GM21825 (cell line): ENCODE data around the gene TRAPPC10.

Experiments
- ATAC-seq: cut with Tn5 transposase; IDR thresholded peaks from one replicate; pipeline ENCODE4 v1.9.1; 2021; ENCODE audit warnings: mild to moderate bottlenecking, moderate library complexity; ENCODE audit not compliant: unreplicated experiment

TRAPPC10 gene

DNA sequence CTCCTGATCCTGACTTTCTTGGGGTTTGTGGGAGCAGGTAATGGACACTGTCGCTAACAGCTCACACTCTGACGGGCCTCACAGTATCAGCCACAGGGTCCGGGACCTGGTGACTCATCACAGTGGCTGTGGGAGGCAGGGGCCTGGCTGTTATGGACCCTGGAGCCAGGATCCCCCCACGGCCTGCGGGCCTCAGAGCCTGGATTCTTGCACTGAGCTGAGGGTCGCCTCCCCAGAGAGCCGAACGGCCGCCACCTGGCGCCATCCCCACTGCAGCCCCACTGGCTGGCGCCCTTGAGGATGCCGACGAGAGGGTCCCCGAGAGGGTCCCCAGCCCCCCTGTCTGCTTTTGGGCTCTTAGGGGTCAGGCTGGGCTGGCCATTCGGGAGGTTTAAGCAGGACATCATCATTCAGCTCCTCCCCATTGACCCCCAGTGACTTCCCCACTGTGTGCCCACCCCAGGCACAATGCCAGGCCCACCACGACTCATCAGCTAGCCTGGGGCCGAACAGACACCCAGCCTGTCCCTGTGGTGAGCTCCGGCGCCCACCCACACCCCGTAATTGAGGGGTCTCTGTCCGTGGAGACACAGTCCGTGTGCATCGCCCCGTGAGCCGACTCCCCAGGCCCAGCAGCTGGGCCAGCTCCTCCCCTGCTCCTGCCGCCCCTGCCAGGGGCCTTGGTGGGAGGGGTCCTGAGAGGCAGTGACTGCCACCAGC is 30.8 kb upstream of the TRAPPC10 start:
- ATAC-seq = no peak

DNA sequence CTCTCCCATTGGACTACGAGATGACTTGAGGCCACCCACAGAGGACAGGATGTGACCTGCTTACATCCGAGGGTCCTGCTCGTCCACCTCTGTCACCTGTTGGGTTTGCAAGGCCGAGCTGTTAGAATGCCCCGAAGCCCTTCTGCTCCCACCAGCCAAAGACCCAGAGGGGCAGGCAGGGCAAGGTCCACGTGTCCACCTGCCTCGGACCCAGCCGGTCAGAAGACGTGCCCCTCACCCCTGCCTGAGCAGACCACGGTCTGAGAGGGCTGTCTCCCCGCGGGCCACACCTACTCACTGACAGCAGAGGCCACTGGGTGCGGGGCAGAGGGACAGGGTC is 30.3 kb upstream of the TRAPPC10 start:
- ATAC-seq = no peak

DNA sequence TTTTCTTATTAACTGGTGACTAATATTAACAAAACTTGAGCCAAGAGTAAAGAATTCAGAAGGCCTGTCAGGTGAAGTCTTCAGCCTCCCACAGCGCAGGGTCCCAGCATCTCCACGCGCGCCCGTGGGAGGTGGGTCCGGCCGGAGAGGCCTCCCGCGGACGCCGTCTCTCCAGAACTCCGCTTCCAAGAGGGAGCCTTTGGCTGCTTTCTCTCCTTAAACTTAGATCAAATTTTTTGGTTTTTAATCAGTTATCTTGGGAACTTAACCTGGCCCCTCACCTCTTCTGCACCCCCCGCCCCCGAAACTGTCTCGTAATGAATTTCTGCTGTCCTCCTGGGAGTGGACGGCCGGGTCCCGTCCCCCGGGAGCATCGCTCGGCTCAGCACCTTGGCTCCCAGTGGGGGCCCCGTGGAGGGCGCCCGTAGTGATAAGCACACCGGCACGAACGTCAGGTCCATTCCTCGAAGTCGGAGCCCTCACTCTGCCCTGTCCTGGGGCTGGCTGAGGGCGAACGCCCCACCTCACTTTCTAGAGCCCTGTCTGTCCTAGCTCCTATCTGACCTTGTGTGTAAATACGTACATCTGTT is 29.5 kb upstream of the TRAPPC10 start:
- no peak for ATAC-seq

DNA sequence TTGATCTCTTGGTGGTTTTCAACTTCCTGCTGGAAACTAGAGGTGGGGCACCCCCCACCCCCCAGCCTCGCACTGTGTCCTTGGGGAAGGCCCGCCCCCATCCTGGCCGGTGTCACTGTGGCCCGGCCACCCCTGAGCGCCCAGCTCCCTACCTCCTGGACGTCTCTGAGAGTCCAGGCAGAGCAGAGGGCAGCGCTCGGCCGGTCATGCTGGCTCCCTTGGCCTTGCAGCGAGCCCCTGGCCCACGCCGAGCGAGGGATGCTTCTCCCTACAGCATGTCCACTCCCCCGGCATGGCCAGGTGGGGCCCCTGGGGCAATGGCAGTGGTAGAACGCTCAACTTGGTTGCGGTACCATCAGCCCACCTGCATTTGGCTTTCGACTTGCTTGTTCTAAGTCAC is 28.7 kb upstream of the TRAPPC10 start:
- no peak for ATAC-seq

DNA sequence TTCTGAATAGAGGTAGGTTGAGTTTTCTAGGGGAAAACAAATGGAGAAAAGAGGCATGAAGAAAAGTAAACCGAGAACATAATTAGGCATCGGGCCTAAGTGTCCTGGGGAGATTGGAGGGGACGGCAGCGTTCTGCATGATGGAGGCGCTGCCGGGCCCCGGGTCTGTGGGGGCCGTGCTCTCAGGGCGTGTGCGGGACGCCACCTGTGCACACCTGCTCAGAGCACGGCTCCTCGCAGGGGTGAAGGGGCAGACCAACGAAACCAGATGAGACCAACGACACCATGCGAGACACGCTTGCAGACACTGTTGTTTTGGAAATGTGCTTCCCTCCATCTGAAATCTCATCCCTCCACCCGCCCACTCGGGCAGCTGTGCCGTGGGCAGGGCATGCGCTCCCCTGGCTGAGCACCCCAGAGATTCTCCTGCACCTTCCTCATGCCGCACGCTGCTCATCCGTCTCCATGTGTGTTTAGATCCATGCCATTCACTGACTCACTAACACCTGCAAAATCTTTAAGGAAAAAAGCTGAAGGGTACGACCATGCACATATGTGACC is 28.2 kb upstream of the TRAPPC10 start:
- ATAC-seq = no peak

DNA sequence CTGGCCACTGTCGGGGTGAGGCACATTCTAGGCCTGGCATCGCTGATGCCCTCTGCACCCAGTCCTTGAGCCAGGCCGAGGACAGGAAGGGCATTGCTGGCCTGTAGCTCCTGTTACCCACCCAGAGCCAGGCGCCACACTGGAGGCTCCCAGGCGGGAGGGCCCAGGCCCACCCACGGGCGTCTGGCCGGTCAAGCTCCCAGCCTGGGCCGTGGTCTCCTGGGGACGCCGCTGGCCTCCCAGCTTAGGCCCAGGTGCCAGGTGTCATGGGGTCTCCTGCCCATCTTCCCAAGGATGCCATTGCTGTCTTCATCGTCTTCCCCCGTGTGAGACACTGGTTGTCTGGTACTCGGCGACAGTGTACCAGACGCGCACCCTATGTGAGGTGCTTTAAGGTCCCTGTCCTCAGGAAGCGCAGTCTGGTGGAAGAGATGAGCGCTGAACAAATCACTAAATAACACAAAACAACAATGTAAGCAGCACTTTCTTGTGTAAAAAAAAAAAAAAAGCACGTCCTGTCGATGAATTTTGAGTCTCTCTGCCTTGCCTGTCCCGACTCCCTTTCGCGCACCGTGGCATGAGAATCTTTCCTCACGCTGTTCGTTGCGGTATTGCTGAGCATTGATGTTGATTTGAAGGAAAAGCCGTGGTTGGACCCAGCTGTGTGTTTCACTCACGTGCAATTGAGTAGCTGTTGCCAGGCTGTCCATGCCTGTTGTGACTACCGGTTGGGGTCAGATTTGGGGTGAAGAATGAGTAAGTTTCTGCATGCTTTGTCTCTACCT is 27.0 kb upstream of the TRAPPC10 start:
- ATAC-seq = no peak

DNA sequence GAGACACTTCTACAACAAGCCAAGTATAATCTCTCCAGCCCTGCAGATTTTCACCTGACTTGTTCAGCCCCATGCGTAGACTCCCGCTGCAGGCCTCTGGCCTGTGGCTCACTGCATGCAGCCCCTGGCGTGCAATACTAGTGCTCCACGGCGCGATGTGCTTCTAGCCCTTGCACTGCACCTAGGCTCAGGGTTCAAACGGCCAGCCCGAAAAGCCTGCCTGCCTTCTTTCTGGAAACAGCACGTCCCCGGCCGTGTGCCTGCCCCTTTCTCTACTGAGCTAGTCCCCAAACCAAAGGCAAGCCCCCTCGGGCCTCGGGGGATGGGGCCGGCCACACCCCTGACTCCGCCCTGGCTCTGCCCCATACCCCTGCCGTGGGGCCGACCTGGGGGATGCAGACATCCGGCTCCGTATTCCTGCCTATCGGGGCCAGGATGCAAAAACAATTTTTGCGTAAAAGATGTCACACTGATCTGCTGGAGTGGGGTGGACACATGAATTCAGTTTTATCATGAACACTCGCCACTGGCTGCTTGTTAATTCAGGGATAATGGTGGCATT is 26.3 kb upstream of the TRAPPC10 start:
- ATAC-seq = no peak

DNA sequence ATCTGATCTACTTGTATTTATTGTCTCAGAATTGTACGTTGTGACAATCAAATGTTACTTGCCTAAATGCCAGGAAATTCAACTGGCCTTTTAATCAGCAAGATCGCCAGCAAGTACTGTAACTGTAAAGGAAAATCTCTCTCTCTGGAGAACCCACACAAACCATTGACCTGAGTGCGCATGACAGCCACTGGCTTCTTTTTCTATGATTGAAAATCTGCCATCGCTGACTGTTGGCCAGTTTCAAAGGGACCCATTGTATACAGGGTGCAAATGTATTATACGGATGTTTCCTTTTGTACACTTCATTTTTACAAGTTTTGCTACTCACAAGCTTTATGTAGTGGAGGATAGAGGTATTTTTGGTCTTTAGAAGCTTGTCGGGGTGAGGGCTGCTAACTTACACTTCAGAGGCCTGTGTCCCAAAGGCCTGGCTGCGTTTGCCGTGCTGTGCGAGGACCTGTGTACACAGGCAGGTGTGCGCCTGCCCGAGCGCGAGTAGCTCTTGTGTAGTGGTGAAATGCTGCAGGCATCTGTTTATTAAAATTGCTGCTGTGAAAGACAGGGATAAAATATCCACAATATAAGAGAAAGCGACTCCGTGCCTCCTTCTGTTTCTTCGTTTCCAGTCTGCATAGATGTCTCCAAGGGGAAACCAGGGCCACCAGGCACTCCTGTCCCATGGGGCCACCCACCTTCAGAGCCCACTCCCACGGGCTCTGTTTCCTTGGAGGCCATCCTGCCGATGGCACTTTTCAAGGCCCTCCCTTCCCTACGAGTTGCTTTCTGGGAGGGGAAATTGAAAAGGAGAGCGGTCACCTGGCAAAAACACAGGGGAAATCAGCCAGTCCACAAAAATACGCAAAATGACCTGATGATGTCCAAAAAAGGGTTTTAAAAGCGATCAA is 25.3 kb upstream of the TRAPPC10 start:
- ATAC-seq = no peak

DNA sequence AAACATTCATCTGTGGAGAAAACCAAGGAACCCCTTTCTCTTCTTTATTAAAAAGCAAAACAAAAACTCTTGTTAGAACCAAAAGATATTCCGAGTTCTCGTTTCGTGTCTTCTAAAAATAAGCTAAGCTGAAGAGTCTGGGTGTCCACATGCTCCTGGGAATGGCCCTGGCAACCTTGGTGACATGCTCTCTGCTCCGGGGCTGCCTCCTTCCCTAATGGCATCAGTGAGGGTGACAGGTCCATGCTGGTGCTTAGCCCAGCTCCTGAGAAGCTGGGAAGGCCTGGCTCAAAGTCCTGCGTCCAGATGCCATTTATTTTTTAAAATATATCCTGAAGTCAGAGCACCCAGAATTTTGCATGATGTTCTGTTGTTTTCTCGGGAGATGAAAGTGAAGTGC is 24.6 kb upstream of the TRAPPC10 start:
- no peak for ATAC-seq

DNA sequence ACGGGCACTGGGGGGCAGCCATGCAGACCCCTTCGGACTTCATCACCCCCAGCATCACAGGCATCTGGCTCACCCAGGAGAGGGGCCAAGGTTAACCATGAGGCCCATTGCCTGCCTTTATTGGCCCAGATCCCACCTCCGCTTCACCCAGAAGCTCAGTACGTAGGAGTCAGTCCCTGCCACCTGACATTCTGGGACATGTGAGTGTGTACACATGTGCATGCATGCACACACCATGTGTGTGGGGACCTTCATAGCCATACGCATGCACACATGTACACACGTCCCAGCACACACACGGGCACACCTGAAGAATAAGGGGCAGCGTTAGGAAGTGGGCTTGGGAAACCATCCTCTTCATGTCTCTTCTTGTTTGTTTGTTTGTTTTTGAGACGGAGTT is 24.1 kb upstream of the TRAPPC10 start:
- no peak for ATAC-seq

DNA sequence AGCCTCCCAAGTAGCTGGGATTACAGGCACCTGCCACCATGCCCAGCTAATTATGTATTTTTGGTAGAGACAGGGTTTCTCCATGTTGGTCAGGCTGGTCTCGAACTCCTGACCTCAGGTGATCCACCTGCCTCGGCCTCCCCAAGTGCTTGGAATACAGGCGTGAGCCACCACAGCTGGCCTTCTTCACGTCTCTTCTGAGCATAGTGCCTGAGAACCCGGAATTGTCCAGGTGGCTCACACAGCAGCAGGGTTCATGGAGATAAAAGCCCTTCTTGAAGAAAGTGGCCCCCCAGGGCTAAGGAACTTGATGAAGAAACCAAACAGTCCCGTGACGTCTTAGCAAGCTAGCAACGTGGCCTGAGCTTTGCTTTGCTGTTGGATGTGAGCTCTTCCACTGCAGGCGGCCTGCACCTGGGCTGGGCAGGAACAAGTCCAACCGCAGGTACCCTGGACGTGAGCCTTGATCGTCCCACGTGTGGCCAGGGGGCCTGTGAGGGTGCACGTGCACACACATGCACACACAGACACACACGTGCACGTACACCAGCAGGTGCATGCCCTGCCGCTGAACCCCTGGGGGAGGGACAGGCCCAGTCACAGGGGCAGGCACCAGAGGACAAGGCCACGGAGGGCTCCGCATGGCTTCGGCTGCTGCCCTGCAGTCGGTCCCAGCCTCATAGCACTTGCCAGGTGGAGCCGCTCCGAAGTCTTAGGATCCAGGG is 23.4 kb upstream of the TRAPPC10 start:
- ATAC-seq = no peak

DNA sequence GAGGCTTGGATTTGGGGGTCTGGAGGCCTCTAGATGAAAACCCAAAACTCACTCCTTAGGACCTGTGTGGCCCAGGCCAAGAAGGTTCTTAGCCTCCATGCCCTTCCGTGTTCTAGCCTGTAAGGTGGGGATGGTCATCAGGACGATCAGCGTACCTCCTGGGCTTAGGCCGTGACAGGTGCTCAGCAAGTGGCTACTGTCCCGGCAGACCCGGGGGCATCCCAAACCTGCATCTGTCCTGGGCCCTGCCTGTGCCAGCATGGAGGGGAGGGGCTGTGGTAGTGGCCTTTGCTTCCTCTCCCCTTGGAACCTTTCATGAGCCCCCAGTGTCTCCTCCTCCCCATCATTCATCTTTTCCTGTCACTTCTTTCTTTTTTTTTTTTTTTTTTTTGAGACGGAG is 22.7 kb upstream of the TRAPPC10 start:
- no peak for ATAC-seq

DNA sequence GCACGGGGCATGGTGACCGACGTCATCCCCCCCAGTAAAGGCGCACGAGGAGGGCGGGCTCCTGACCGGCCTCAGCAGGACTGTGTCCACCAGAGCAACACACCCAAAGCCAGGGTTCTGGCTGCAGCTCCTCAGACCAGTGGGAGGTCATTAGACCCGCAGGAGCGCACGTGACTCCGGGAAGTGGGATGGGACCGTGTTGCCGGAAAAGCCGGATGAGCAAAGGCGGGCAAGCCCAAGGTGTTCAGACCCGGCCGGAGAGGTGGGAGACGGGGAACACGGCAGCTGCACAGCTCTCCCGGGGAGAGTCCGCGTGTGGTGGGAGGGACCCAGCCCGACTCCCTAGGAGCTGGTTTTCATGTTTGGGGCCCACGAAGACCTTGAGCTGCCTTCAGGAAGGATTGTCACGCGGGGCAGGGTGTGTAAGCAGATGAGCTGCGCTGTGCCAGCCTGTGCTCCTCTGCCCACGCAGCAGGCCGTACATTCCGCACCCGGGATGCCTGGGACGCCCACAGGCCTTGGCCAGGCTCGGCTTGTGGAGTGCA is 20.6 kb upstream of the TRAPPC10 start:
- ATAC-seq = no peak

DNA sequence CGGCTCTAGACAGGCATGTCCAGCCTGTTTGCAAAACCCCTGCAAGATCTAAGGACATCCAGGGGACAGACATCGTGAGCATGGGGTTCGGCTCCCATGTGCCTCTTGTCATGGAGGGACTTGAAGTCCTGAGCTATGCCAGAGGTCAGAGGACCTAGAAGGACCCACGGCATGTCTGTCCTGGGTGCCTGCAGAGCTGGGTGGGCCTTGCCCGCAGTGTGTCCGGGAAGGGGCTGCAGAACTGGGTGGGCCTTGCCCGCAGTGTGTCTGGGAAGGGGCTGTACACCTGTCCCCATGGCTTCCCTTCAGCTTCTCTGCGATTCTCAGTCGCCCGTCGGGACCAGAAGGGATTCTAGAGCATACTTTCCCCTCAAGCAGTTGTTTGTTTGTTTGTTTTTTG is 20.0 kb upstream of the TRAPPC10 start:
- ATAC-seq = no peak

DNA sequence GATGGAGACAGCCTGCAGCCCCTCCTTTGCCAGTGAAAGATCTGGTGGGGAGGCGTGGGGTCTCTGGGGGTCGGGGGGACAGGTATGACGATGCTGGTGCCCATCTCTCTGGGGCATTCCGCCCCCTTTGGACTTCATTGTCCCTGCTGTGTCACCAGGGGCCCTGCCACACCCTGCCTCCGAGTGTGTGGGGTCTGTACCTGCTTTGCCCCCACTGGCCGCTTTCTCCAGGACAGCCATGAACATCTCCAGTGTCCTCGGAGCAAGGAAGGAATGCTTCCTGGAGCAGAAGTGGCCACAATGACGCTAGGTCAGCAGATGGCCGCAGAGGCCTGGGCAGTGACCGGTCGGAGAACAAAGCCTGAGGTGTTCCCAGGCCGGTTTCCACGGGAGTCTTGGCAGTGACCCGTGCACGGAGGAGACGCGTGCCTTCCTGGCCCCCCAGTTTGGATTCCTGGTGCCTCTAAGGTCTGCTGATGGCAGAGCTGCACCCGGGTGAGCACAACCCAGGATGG is 18.6 kb upstream of the TRAPPC10 start:
- ATAC-seq = no peak

DNA sequence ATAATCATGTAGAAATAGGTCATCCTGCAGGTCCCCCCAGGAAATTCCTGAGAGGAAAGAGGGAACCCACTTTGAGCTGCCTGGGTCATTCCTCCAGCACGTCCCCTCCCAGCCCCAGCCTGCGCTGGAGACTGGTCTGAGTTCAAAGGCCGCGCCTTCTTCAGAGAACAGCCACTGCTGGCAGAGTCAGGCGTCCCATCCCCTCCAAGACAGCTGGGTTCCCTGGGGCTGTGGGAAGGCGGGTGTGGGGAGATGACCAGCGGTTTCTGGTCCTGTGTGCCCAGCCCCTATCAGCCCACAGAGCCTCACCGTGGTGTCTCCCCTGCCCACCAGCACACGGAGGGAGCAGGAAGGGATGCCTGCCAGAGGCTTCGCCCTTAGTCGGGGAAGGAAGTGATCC is 18.0 kb upstream of the TRAPPC10 start:
- ATAC-seq = no peak

DNA sequence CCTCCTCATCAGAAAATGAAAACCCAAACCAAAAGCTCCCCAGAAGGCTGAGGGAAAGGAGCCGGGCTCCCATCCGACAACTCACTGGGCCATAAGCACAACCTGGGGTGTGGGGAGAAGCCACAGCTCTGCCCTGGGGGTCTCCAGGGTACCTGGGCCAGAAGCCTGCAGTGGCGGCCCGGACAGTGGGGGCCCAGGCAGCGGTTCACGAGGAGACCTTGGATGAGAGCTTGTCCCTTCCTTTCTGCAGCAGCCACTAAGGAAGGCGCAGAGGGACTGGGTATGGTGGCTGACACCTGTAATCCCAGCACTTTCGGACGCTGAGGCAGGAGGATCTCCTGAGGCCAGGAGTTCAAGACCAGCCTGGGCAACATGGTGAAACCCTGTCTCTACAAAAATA is 17.5 kb upstream of the TRAPPC10 start:
- no peak for ATAC-seq

DNA sequence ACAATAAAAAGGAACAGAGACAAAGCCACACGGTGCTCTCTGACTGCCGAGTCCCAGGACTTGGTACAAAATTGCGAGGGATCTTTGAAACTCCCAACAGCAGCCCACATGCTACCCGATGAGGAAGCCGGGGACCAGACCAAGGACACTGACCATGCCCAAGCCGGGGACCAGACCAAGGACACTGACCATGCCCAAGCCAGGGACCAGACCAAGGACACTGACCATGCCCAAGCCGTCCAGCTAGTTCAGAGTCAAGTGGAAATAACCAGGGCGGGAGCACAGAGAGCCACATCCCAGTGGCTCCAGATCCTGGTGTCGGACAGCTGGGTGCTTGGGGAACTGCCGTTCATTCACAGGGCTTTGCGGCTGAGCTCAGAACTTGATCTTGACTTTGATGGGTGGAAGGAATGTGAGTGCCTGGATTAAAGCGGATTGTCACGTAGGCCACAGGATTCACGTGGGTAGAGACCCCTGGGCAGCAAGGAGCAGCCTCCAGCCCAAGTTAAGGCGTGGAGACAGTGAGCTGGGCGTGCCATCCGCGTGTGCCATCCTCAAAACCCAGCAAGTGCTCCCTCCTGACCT is 16.5 kb upstream of the TRAPPC10 start:
- no peak for ATAC-seq
